Measurements from ENCODE around the gene CYFIP1. TPM values are rescaled to one million over a fixed set of nuclear protein-coding genes. Genes with fewer than 3 reads are reported as not detected.

Gene CYFIP1
- total and polyA plus RNA-seq, 3 donors from 2014 or later, result 50.9 to 112 (median 90.5) TPM

- no peak for TF ChIP-seq POLR2A (IDR thresholded peaks at IDR 0.05)
- TF ChIP-seq, protein P1, sequence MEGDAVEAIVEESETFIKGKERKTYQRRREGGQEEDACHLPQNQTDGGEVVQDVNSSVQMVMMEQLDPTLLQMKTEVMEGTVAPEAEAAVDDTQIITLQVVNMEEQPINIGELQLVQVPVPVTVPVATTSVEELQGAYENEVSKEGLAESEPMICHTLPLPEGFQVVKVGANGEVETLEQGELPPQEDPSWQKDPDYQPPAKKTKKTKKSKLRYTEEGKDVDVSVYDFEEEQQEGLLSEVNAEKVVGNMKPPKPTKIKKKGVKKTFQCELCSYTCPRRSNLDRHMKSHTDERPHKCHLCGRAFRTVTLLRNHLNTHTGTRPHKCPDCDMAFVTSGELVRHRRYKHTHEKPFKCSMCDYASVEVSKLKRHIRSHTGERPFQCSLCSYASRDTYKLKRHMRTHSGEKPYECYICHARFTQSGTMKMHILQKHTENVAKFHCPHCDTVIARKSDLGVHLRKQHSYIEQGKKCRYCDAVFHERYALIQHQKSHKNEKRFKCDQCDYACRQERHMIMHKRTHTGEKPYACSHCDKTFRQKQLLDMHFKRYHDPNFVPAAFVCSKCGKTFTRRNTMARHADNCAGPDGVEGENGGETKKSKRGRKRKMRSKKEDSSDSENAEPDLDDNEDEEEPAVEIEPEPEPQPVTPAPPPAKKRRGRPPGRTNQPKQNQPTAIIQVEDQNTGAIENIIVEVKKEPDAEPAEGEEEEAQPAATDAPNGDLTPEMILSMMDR (IDR thresholded peaks at IDR 0.05), result no peak
- Histone ChIP-seq H3K4me3 (peak overlapping the region; percentile 89 to 93), H3K4me1 (peaks cover 9% of the 10 kb centered on the region), H3K27me3 (no peaks in the 10 kb centered on the region), H3K9me3 (no peaks in the 10 kb centered on the region), H3K36me3 (ENCODE audit: low read depth, missing control alignments) (no peaks in the 10 kb centered on the region), H3K27ac (peak overlapping the region; percentile 87 to 90)
- whole genome bisulfite sequencing, 2 donors, result 0 to 1% methylated on average over 16 of the region's 16 CpGs
- intact Hi-C loops (cut with DNase I; ENCODE audit: low total_unique reads), result no loop called here
- no peak for DNase-seq
Measured at GRCh38 chr15:22839046-22839695, 141.0 kb downstream of the CYFIP1 start.

DNA sequence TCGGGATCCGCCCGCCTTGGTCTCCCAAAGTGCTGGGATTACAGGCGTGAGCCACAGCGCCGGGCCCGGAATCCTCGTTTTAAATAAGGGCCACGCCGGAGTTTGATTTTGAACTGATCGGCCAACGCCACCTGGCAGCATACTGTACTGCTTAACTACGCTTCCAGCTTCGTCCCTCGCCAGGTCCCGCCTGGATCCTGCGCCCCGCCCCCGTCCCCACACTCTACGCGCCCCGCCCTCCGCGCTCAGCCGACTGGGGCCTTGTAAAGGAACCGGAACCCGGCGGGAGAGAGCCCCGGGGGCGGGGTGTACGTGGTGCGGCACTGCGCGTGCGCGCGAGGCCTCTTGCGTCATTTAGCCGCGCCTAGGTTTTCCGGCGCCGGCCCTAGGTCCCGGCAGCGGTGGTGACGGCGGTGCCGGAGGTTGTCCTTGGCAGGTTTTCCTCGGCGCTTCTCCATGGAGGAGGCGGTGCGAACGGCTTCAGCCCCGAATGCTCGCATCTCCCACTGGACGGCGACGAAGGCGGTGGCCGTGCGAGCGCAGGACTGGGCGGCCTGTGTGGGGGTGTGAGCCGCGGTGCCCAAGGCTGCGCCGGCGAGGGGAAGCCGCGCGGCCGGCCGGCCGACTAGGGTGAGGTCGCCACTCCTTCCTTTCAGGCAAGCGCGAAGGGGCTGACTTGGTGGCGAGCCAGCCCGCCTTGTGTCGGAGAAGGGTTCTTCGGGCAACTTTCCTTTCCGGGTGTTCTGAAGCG, 141.7 kb downstream of the CYFIP1 start, which contains the start of gene NIPA2:
TSS of gene NIPA2 (plus strand) at position 375 of the 751 bp plus-strand sequence. CDS start 13,066 bp downstream, outside the sequence.
- H3K27me3 ChIP-seq, result no peaks in the 10 kb centered on the region
- no peaks in the 10 kb centered on the region for H3K9me3 ChIP-seq
- 1% methylated on average over 20 to 51 of the region's 83 CpGs for WGBS, 2 donors
- intact Hi-C loops (cut with DNase I; ENCODE audit: low total_unique reads), result no loop called here
- H3K4me3 ChIP-seq, result peak within 1 kb of the TSS; percentile 89 to 93
- TF ChIP-seq, protein P1 (IDR thresholded peaks at IDR 0.05), result no peak
- peak; percentile 6 for TF ChIP-seq POLR2A (IDR thresholded peaks at IDR 0.05)
- peak; percentile 97 for DNase-seq
- no peaks in the 10 kb centered on the region for H3K36me3 ChIP-seq (ENCODE audit: low read depth, missing control alignments)
- peak within 1 kb of the TSS; percentile 87 to 90 for H3K27ac ChIP-seq
- peaks cover 9% of the 10 kb centered on the region for H3K4me1 ChIP-seq

DNA sequence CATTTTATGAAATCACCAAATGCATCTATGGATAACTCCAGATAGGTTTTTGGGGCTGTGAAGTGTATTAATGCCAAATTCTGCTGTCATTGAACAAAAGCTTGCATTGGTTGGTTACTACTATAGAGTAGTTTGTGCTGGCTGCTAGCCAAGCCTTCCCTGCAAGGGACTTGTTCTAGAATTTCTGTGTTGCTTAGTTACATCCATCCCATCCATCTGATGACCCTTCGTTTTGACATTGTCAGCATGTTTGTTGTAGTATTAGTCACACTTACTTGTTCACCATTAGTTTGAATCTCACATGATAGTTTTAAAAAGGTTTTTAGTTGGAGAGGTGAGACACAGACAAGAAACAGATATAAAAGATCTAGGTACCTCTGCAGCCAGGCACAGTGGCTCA, 148.7 kb downstream of the CYFIP1 start:
- 71 to 74% methylated on average over 1 of the region's 1 CpG for WGBS, 2 donors

DNA sequence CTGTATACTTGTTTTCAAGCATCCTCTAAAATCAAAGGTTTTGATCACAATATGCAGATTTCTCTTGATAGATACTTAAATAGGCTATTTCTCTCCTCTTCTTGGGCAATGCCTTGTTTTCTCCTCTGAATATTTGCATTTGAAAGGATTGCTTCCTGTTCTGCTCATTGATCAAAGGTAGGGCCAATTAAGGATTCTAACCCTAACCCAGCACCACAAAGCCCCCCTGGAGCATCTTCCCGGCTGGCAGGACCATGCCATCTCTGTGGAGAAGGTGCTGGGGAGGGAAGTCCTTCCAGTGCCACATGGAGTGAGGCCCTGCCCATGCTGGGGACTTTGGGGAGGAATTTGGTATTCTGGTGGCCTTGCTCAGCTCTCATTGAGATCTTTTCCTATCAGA, 153.0 kb downstream of the CYFIP1 start:
- Histone ChIP-seq H3K4me3 (no peak overlapping the region), H3K4me1 (no peaks in the 10 kb centered on the region), H3K27ac (no peak overlapping the region), H3K27me3 (no peaks in the 10 kb centered on the region), H3K9me3 (no peaks in the 10 kb centered on the region), H3K36me3 (ENCODE audit: low read depth, missing control alignments) (no peaks in the 10 kb centered on the region)
- no peak for TF ChIP-seq POLR2A (IDR thresholded peaks at IDR 0.05)
- TF ChIP-seq, protein P1 (IDR thresholded peaks at IDR 0.05), result no peak
- no peak for DNase-seq
- intact Hi-C loops (cut with DNase I; ENCODE audit: low total_unique reads), result no loop called here
- WGBS, 2 donors, result 54 to 64% methylated on average over 1 of the region's 1 CpG

More for the DNA sequence above, 148.7 kb downstream of the CYFIP1 start:
- no peak overlapping the region for H3K27ac ChIP-seq
- TF ChIP-seq, protein P1 (IDR thresholded peaks at IDR 0.05), result no peak
- TF ChIP-seq POLR2A (IDR thresholded peaks at IDR 0.05), result no peak
- H3K36me3 ChIP-seq (ENCODE audit: low read depth, missing control alignments), result no peaks in the 10 kb centered on the region
- H3K9me3 ChIP-seq, result no peaks in the 10 kb centered on the region
- no peaks in the 10 kb centered on the region for H3K27me3 ChIP-seq
- intact Hi-C loops (cut with DNase I; ENCODE audit: low total_unique reads), result no loop called here
- no peaks in the 10 kb centered on the region for H3K4me1 ChIP-seq
- no peak for DNase-seq
- no peak overlapping the region for H3K4me3 ChIP-seq

Data from testis (tissue), 3 donors.